HG03103 (cell line): Measurements from ENCODE around the gene NAXE.
"Not testable (repeated sequence)": the region's sequence is repeated elsewhere in the genome, so short reads cannot be mapped to it uniquely, and the experiment has no call there.

Experiments
- ATAC-seq: cut with Tn5 transposase; IDR thresholded peaks from one replicate; pipeline ENCODE4 v1.9.1; 2021; ENCODE audit warnings: low read depth; ENCODE audit not compliant: unreplicated experiment

Gene NAXE

DNA sequence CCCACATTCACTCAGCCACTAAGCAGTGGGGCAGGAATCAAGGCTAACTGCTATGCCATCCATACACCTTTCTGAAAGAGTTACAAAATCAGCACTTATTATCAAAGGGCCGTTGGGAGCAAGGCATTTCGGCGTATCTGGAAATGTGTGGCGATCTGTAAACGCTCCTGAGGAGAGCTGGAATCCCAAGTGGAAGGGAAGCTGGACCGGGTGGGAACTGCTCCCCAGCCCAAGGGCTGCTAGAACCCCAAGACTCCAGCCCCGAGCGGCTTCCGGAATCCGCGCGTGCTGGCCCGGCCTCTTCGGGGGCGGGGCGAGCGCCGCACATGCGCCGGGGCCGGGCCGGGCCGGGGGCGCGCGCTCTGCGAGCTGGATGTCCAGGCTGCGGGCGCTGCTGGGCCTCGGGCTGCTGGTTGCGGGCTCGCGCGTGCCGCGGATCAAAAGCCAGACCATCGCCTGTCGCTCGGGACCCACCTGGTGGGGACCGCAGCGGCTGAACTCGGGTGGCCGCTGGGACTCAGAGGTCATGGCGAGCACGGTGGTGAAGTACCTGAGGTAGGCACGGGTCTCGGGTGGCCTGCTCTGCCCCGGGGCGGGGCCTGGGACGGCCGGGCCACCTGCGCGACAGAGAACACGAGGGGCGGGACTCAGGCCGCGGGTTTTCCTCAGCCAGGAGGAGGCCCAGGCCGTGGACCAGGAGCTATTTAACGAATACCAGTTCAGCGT, at the start of gene NAXE:
Gene NAXE, plus strand, starts transcription at position 345 of the 726 bp plus-strand sequence. Its CDS starts 29 bp downstream, at position 374.
- peak; percentile 59 for ATAC-seq

DNA sequence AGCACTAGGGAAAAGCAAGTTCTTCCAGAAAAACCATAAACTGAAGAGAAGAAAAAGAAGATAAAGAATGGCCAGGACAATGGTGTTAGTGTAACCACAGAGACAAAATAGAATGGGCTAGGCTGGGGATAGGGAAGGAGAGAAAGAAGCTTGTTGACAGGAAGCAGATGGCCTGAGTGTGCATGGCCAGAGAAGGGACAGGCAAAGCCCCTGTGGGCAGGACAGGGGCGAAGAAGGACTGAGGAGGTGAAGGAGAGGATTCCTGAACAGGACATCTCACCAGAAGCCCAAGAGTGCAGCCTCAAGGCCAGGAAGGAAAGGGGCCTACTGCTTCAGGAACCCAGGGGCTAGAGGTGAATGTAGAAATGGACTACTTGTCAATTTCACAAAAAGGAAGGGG, 48.5 kb upstream of the NAXE start:
- ATAC-seq, result no peak

DNA sequence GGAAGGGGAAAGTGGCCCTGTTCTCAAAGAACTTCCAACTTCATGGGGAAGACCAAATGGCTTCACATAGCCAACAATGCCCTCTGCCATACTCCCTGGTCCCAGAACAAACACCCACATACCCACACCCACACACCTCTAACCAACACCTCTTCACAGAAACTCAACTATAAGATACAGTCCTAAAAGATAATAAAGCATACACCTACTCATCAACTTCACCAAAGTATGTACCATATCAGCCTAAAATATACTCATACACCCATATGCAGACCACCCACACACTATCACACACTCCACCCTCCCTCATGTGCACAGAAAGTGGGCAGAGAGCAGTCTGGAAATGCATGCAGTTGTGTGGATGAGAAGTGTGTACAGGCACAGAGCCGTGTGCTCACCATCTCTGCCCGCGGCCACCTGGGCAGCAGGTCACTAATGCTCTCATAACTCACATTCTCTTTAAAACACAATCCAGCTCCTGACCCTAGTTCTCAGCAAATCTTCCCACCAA, 46.9 kb upstream of the NAXE start:
- ATAC-seq, result no peak

DNA sequence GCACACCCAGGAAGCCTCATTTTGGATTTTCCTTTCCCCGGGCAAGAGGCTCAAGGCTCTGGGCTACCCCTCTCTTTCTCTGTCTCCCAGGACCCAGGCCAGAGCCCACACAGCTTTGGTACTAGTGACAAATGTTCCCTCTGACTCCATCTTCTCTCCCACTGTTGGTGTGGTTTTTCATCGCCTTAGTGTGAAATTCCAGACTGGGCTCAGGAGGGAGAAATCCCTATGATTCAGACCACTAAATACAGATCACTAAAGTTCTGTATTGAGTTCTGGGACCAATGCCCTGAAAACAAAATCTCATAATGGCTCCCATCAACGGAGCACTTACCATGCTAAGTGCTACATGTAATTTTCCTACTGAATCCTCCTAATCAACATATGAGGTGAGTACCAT, 45.3 kb upstream of the NAXE start:
- ATAC-seq, result no peak

DNA sequence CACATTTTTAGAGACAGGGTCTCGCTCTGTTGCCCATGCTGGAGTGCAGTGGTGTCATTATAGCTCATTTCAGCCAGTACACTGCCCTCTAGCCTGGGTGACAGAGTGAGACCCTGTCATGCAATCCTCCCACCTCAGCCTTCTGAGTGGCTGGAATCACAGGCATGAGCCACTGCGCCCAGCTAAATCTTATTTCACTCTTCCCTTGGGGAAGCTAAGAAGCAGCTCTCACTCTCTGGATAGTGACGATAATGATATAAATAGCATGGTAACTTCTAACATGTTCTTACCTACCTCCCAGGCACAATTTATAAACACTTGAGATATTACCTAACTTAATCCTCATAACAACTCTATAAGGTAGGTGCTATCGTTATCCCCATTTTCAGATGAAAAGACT, 44.1 kb upstream of the NAXE start:
- ATAC-seq, result no peak

DNA sequence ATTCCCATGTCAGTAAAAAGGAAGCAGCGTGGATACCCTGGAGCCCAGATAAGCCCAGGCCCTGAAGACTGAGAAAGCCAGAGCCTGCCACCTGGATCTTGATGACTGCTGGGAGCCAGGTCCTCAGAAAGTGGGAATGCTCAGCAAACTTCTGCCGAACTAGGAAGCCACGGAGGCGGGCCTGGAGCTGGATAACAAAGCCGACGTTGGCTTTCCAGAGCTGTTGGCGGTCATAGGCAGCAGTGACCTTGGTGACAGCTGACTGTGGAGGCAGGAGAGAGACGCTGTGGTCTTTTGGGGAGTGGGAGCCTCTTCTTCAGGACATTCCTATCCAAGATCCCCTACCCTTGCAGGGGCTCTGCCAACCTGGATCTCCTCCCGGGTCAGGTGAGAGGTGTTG, 43.6 kb upstream of the NAXE start:
- no peak for ATAC-seq

DNA sequence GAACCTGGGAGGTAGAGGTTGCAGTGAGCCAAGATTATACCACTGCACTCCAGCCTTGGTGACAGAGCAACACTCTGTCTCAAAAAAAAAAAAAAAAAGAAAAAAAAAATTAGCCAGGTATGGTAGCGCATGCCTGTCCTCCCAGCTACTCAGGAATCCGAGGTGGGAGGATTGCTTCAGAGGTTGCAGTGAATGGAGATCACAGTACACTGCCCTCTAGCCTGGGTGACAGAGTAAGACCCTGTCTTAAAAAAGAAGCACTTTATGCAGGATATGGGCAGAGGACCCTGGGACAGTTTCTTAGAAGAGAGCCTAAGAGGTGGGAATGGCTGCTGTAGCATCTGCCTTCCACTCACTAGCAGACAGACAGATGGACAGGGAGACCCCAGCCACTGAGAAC, 42.2 kb upstream of the NAXE start:
- ATAC-seq, result no peak

DNA sequence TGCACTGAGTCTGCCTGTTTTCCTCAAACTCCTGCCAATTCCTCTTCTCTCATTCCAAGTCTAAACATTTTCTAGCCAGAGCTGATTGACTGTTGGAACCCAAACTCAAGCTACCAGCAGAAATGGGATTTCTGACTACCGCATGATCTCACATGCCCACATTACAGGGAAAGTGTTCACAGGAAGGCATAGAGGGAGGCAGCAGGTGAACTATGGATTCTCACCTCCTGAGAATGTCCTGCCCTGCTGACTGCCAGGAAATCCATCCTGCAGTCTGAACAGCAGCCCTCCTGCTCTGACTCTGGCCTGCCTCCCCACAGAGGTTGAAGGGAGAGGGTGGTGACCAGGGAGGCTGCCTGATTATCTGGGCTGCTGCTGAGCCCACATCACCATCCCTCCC, 41.7 kb upstream of the NAXE start:
- no peak for ATAC-seq

DNA sequence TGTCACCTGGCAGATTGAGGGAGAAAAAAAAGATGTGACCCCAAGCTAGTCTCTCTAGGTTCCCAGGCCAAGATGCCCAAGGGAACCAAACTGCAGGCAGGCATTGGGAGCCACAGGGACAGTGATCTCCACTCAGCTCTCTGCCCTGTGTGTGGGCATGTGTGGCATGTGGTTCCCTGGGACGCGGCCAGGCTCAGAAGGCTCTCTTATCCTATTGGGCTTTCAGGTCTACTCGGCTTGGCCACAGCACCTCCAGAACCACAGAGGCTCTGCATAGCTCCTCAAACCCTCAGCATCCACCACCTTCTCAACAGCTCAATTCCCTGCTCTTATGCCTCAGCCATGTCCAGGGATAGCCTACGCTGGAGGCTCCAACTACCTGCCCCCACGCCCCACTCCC, 41.2 kb upstream of the NAXE start:
- no peak for ATAC-seq

DNA sequence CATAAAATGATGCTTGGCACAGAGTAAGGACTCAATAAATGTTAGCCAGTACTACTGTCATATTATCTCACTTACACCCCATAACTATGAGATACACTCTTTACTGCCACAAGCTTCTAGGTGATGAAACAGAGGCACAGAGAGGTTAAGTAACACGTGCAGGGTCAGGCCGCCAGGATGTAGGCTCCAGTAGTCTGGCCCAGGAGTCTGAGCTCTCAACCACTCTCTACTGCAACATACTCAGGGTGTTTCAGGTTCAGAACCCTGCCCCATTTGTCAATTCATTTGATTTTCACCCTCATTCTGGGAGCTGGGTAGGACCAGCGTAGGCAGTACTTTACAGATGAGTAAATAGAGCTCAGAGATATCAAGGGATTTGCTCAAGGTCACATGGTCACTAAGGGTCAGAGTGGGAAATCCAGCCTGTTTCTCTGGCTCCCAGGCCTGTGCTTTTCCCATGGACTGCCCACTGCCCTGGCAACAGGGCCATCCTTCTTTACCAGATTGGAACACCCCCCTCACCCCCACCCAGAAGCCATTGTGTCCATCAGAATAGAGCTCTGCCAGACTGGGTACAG, 40.4 kb upstream of the NAXE start:
- ATAC-seq, result no peak

DNA sequence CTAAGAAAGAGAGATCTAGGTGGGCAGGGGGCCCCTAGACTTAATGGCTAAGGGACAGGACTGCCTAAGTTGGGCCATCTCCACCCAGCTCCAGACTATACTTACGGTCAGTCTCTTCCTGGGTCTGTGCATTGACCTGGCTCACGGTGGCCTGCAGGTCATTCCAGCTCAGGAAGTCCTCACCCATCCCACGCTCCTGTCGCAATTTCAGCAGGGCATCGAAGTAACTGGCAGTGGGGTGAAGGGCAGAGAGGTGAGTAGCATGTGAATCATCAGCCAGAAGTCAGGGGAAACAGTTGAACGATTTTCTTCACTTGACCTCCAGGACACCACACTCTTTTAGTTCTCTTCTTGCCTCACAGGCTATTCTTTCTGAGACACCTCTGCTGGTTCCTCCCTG, 39.7 kb upstream of the NAXE start:
- ATAC-seq, result no peak

DNA sequence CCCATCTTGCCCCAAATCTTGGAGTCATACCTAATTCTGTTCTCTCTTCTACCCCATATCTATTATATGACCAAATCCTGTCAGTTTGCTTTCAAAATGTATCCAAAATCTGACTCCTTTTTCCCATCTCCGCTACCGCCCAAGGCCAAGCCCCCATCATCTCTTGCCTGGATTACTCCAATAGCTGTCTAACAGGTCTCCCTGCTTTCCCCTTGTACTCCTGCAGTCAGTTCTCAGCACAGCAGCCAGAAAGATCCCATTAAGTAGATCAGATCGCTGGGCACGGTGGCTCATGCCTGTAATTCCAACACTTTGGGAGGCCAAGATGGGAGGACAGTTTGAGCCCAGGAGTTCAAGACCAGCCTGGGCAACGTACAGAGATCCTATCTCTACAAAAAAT, 39.1 kb upstream of the NAXE start:
- ATAC-seq, result no peak

DNA sequence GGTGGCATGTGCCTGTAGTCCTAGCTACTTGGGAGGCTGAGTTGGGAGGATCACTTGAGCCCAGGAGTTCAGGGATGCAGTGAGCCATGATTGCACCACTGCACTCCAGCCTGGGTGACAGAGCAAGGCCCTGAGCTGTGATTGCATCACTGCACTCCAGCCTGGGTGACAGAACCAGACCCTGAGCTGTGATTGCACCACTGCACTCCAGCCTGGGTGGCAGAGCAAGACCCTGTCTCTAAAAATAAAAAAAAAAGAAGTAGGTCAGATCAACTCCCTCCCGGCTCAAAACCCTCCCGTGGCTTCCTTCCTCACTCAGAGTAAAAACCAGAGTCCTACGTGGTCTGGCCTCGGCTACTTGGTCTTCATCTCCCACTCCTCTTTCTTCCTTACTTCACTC, 38.6 kb upstream of the NAXE start:
- not testable (repeated sequence) for ATAC-seq

DNA sequence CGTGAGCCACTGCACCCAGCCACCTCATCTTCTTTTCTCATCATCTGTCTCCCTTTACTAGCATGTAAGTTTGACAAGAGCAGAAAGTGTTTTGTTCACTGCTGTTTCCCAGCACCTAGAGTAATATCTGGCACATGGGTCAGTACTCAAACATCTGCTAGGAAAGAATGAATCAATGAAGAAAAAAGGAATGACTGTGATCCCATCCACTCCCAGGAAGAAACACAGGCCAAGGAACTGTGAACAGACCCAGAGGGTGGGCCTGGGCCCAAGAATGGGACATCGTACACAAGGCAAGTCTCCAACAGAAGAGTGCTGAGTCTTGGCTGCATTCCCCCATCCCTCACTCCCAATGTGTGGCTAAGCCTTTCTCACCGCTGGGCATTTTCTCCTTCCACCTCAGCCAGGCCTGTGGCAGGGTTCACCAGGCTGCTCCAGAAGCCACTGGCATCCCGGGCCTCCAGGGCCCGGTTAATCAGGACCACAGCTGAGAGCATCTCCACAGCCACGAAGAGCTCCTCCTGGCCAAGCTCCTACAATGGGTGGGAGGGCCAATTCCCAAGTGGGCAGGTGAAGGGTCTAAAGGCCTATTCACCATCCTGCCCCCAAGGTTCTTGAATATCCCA, 37.6 kb upstream of the NAXE start:
- no peak for ATAC-seq

DNA sequence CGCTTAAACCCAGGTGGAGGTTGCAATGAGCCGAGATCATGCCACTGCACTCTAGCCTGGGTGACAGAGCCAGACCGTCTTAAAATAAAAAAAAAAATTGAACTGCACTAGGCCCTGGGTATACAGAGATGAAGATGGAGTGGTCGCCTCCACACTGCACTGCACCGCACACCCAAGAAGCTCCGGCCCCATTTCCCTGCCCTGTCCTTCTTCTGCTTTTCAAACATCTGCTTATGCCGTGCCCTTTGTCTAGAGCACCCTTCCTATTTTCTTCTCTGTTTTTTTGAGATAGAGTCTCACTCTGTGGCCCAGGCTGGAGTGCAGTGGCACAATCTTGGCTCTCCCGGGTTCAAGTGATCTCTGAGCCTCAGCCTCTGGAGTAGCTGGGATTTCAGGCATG, 36.6 kb upstream of the NAXE start:
- ATAC-seq, result no peak

DNA sequence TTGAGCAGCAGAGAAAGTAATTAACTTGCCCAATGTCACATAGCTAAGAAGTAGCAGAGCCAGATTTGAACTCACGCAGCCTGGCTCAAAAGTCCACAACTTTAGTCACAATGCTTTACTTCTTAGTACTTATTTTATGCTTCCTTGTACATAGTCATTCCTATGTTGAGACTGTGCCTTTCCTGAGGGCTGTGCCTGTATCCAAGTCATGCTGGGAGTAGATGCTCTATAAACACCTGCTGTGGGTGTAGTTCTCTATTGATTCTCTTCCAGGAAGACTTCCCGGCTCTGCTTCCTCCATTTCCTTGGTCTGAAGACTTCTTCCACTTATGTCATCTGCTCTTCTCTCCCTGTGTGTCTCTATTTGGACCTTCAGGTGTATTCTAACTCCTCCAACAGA, 35.9 kb upstream of the NAXE start:
- ATAC-seq, result no peak

DNA sequence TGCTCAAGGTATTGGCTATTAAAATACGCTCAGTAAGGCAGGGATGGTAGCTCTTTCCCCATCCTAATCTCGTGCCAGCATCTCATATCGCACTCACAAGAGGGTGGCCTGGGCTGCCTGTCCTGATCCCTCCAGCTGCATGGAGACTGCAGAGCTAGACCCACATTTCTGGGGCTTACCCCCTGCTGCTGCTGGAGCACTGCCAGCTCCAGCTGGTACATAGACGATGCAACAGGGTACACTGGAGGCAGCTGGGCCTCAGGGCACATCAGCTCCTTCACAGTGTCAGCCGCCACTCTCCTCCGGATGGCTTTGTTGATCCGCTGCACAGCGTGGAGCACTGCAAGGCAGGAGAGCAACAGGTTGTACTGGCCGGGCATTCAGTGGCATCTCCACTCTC, 35.2 kb upstream of the NAXE start:
- no peak for ATAC-seq

DNA sequence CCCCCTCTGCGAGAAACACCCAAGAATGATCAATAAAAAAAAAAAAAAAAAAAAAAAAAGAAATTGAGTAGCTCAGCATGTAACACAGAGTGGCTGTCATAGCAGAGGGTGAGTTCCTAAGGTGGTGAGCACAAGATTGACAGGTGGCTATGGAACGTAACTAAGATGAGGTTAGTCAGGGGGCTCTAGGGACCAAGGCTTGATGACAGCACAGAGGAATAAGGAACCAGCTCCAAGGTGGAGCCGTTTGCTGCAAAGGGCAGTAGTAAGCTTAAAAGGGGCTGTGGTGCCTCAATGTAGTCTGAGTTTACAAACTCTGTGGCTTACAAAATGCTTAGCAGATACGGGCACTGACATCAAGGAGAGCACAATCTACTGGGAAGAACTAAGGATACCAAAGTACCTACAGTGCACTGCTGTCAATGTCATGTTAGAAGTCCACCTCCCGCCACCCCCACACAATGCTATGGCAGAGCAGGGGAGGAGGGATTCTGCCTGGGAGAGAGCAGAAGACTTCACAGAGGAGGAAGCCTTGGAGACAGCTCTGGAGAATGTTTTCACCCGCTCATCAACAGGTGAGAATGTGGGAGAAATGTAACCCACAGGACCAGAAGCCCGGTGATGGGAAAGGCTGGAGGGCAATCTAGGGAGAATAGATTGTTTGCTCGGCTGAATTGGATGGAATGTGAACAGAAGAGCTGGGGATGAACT, 32.3 kb upstream of the NAXE start:
- ATAC-seq, result no peak

DNA sequence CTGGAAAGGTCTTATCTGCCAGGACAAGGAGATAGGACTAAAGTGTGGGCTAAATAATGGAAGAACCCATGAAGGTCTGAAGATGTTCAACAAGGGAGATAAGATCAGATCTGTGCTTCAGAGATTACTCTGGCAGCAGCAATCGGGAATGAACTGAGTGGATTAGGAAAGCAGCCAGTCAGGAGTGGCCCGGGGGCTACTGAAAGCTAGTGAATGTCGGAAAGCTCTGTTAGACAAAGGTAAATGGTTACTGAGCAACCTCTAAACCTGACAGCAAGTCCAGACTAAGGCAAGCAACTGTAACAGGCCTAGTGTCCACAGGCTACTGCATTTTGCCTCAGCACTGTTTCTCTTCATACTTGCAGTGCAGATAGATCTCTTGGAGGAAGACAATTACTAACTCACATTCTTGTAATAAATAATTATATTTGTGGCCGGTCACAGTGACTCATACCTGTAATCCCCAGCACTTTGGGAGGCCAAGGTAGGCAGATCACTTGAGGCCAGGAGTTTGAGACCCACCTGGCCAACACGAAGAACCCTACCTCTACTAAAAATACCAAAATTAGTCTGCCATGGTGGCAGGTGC, 31.7 kb upstream of the NAXE start:
- ATAC-seq, result no peak

DNA sequence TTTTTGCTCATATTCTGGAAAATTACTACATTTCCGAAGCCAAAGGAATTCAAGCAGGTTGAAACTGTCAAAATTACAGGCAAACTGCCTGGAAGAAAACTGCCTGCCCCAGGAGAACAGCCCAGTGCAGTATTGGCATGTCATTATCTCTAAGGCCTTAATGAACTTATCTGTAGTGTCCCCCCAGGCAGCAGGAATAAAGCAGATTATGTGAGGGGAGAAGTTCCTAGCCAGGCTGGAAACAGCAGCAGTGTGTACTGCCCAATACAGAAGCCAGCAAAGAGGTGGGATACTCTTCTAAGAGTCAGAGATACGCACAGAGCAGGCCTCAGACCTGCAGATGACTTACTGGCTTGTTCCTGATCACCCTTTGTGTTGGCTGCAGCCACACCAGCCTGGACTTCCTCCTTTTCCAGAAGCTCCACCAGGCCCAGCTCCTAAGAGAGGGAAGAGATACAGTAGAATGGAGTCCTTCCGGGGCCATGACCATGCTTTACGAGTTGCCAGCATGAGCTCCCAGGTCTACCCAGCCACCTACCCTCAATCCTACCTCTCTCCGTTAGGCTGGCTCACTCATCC, 30.9 kb upstream of the NAXE start:
- ATAC-seq, result no peak

DNA sequence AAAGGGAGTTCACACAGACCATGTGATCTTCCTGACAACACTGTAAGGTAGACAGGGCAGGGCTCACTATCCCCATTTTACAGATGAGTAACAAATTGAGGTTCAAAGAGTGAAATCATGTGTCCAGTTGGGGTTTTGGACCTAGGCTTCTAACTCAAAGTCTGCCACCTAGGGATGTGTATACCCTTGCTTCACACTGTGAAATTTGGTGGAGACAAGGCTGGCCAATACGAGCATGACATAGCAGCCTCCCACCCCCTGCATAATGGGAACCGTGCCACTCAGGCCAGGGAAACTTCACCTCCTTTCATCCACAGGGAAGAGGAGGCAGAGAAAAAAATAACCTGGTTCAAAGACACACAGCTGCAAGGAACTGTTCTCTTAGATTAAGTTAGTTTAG, 26.1 kb upstream of the NAXE start:
- no peak for ATAC-seq
